NCI-H2171 treated with DMSO at 0.1 percent for 48 hours (cell line): ENCODE data around the gene VPS13A.
"Not testable (repeated sequence)": the region's sequence is repeated elsewhere in the genome, so short reads cannot be mapped to it uniquely, and the experiment has no call there.

Experiments used
- DNase-seq: peaks from one replicate; lab custom pipeline; 2025; lab: John Stamatoyannopoulos, UW

VPS13A gene

GRCh38 chr9:77188242-77188641 lies 10.9 kb downstream of the VPS13A start:
- DNase-seq, result no peak

DNA sequence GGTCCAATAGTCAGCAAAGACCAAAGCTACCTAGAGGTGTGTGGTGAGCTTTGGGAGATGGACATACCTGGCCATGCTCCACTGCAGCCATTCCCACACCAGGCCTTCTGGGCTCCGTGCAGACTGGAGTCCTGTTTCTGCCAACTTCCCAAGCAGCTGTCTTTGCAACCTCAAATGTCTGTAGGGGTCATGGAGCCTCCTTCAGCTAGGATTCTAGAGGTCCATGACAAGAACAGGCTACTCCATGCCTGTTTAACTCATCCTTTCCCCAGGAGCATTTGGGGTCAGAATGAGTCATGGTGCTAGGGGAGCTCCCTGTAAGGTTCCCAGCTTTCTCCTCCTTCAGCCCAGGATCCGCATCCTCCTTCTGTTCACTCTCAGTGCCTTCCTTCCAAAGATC lies 17.1 kb downstream of the VPS13A start:
- DNase-seq, result no peak

GRCh38 chr9:77210116-77210515 lies 32.8 kb downstream of the VPS13A start:
- no peak for DNase-seq

DNA sequence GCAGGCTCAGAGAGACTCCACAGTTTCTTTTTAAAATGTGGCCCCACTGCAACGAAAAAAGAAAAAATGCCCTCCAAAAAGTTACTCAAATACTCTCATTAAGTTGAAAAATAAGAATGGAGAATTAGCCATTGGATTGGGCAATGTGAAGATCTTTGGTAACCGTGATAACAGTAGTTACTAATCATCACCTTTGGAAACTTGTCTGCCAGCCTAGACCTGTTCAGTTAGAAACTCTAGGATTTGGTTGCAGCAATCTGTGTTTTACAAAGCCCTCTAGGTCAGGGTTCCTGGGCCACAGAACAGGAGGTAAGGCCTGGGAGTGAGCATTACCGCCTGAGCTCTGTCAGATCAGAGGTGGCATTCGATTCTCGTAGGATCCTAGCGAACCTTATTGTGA lies 34.2 kb downstream of the VPS13A start:
- no peak for DNase-seq

DNA sequence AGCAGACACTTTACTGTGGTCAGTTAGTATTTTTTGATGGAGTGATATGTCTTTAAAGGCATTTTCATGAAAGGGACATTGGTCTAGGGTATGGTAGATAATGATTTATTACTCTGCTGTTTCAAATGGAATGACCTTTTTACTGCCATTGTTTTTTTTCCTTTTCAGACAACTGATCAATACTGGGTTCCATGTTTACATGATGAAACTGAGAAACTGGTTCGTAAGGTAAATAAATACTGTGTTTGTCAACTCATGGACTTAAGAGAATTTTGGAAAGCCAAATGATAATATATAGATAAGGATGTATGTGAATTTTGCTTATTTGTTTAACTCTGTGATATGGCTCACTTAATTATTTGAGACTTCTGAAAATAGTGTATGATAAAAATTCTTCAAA lies 35.5 kb downstream of the VPS13A start:
- DNase-seq, result no peak

DNA sequence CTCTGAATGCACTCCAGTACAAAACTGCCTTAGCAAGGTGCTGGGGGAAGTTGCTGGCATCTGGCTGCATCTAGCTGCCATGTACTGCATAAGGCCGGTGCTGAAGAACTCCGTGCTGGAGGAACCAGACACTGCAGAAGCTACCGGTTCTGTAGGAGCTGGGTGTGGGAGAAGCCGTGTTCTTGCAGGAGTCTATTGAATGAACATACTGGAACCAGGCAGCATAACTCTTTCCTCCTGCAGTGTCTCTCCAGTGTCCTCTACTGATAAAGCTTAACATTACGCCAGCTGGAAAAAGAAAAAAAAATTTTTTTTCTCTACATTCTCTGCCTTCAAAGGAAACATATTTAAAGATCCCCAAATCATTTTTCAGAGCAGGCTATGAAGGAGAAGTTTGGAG lies 38.5 kb downstream of the VPS13A start:
- peak; percentile 23 for DNase-seq

GRCh38 chr9:77218612-77219011 lies 41.3 kb downstream of the VPS13A start:
- no peak for DNase-seq

- no peak for DNase-seq
Measured at GRCh38 chr9:77221431-77221830, 44.1 kb downstream of the VPS13A start.

GRCh38 chr9:77224746-77225312 lies 47.5 kb downstream of the VPS13A start:
- no peak for DNase-seq

GRCh38 chr9:77236693-77237092 lies 59.4 kb downstream of the VPS13A start:
- no peak for DNase-seq

DNA sequence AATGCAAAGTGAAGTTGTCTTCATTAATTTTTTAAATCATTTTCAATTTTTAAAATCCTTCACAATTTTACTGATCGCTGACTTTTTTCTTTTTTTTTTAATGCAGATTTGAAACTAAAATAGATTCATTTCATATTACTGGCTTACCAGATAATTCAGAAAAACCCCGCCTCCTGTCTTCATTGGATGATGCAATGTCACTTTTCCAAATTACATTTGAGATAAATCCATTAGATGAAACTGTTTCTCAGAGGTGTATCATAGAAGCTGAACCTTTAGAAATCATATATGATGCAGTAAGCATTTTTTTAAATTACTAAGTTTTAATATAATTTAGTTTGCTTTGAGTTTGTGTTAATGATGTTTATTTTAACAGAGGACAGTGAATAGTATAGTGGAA lies 60.6 kb downstream of the VPS13A start:
- no peak for DNase-seq

DNA sequence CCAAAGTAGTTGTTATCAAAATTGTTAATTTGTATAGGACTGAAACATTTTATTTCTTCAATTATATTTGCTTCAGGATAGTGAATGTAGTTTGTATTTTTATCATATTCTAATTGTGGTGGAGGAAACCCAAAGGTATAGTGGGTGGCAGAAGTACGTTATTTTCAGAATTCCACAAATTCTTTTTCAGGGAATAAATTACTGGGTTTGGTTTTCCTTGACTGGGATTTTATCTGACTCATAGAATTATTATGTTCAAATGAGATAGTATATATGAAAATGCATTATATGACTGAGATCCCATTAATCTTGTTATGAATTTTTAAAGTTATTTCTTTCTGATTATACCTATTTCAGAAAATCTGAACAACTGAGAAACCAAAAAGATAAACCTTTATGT lies 73.7 kb downstream of the VPS13A start:
- DNase-seq, result no peak

DNA sequence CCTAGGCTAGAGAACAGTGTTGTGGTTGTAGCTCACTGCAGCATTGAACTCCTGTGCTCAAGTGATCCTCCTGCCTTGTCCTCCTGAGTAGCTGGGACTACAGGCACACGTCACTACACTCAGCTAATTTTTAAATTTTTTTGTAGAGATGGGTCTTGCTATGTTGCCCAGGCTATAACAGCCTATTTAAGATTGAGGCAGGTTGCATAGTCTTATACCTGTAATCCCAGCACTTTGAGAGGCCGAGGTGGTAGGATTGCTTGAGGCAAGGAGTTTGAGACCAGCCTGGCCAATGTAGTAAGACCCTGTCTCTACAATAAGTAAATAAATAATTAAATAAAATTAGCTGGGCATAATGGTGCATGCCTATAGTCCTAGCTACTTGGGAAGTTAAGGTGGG lies 79.9 kb downstream of the VPS13A start:
- no peak for DNase-seq

DNA sequence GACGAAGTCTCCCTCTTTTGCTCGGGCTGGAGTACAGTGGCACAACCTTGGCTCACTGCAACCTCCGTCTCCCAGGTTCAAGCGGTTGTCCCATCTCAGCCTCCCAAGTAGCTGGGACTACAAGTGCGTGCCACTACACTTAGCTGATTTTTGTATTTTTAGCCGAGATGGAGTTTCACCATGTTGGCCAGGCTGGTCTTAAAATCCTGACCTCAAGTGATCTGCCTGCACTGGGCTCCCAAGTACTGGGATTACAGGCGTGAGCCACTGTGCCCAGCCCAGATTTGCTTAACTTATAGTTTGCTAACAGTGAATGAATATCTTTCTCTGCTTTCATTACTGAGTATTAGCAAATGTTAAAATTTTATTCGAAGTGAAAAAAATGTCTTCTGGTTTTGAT lies 84.3 kb downstream of the VPS13A start:
- DNase-seq, result no peak

- not testable (repeated sequence) for DNase-seq
Measured at GRCh38 chr9:77267762-77268161, 90.4 kb downstream of the VPS13A start.

DNA sequence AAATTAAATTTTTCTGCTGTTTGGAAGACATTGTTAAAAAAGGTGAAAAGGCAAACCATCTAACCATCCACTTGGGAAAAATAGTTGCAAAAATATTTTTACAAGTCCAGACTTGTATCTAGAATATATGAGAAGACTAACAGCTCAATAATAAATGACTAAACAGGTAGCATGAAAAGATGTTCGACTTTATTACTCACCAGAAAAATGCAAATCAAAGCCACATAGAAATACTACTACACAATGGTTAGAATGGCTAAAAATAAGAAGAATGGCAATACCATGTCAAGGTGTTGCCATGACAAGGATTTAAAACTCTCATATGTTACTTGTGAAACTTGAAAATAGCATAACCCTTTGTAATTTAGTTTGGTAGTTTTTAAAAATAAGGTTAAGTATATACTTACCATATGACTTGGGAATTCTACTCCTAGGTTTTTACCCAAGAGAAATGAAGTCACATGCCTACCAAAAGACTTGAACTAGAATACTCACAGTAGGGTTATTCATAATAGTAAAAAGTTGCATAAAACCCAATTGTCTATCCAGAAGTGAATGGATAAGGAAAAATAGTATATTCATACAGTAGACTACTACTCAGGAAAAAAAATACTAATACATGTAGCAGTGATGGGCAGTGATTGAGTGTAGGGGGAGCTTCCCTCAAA lies 93.8 kb downstream of the VPS13A start:
- DNase-seq, result no peak

- DNase-seq, result peak; percentile 1
Measured at GRCh38 chr9:77276799-77277198, 99.5 kb downstream of the VPS13A start.

DNA sequence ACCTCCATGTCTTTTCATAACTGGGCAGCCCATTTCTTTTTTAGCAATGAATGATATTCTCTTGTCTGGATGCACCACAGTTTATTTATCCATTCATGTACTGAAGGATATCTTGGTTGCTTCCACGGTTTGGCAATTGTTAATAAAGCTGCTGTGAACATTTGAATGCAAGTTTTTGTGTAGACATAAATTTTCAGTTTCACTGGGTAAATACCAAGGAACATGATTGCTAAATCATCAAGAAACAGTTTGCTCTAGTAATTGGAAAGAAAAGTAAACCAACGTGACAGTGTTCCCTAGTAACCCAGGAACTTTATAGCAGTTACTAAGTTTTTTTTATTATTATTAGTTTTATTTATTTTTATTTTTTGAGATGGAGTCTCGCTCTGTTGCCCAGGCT lies 100.4 kb downstream of the VPS13A start:
- DNase-seq, result no peak

DNA sequence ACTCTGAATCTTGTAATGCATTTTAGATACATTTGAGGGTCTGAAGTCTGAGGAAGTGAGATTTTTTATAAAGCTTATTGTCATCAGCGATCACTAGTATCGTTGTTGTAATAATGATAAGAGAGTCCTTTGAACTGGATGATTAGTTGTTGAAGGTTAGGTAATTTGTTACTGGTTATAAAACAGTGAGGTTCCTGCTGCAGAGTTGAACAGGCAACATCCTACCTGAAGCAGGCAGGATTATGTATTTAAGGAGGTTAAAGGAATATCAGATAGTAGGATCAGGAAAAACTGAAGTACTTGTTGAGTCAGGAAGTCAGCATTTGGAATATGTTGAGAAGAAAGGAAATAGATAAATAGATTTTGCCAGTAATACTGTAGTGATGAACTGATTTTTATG lies 106.7 kb downstream of the VPS13A start:
- DNase-seq, result no peak

GRCh38 chr9:77284616-77285015 lies 107.3 kb downstream of the VPS13A start:
- DNase-seq, result no peak

- DNase-seq, result no peak
Measured at GRCh38 chr9:77290373-77290772, 113.0 kb downstream of the VPS13A start.

- peak; percentile 17 for DNase-seq
Measured at GRCh38 chr9:77291714-77292113, 114.4 kb downstream of the VPS13A start.

DNA sequence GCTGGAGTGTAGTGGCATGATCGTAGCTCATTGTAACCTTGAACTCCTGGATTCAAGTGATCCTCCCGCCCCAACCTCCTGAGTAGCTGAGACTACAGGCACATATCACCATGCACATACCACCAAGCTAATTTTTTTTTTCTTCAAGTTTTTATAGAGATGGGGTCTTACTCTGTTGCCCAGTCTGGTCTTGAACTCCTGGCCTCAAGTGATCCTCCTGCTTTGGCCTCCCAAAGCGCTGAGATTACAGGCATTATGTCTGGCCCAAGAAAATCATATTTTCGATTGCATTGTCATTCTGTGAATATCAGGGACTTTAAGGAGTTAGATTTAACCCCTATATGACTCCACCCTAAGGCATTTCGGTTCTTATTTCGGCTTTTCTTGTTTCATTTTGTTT lies 116.6 kb downstream of the VPS13A start:
- no peak for DNase-seq

- DNase-seq, result no peak
Measured at GRCh38 chr9:77304543-77304942, 127.2 kb downstream of the VPS13A start.
